ENCODE measurements around the gene TEX2. TPM values are rescaled to one million over a fixed set of nuclear protein-coding genes. Genes with fewer than 3 reads are reported as not detected.

Gene TEX2
- total and polyA plus RNA-seq, 2 of the 13 experiments (the other 11 are each of a cell fraction or from before 2014, with no cell fraction given) = 21.4 to 37.7 TPM

DNA sequence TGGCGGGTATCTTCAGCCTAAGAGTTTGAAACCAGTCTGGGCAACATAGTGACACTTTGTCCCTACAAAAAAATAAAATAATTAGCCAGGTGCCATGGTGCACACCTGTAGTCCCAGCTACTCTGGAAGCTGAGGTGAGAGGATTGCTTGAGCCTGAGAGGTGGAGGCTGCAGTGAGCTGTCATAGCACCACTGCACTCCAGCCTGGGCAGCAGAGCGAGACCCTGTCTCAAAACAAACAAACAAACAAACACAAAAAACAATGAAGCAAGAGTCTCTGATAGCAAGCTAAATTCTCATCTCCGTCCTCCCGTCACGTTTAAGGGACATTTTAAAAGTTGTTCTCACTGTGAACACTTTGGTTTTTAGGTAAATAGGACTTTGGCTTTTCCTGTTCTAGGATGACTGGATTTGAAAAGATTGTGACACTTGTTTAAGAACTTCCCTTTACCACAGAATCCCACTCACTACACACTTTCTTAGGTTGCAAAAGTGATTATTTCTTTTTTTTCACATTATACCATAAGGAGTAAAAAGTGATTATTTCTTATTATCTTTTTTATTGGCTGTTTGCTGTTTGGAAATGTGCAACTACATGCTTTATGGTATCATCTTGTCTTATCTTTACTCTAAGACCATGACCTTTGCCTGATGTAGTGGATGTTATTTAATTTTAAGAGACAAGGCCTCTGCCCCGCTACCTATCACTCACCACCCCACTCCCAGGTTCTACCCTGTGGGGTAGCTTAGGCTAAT lies 128.7 kb downstream of the TEX2 start (continued):
- TF ChIP-seq SNRNP70 (IDR thresholded peaks at IDR 0.05; ENCODE audit: low read depth, low read length) (no peak), ZFY (CRISPR knock-in tag; IDR thresholded peaks at IDR 0.05) (peak; percentile 34; the same call in 1 of the 2 replicates), SALL1 (CRISPR knock-in tag; IDR thresholded peaks at IDR 0.05) (peak; percentile 55; the same call in 1 of the 2 replicates), CREM (IDR thresholded peaks at IDR 0.05) (peak; percentile 55; the same call in 1 of the 2 replicates), CREM (CRISPR knock-in tag; IDR thresholded peaks at IDR 0.05) (no peak), TBX2 (CRISPR knock-in tag; IDR thresholded peaks at IDR 0.05; ENCODE audit: borderline replicate concordance) (peak; percentile 71; the same call in 1 of the 2 replicates), FOXP1 (IDR thresholded peaks at IDR 0.05) (peak; percentile 79), FOXP1 (CRISPR knock-in tag; IDR thresholded peaks at IDR 0.05) (peak; percentile 96), ZFP90 (CRISPR knock-in tag; IDR thresholded peaks at IDR 0.05; ENCODE audit: borderline replicate concordance) (0 out of 2 replicates have a peak, but pooled peaks have one; percentile 54), ZNF121 (CRISPR knock-in tag; IDR thresholded peaks at IDR 0.05) (peak; percentile 99), NFE2L1 (CRISPR knock-in tag; IDR thresholded peaks at IDR 0.05; ENCODE audit: borderline replicate concordance) (no peak), KLF12 (CRISPR knock-in tag; IDR thresholded peaks at IDR 0.05; ENCODE audit: borderline replicate concordance) (0 out of 2 replicates have a peak, but pooled peaks have one; percentile 65), KMT2B (CRISPR knock-in tag; IDR thresholded peaks at IDR 0.05) (0 out of 2 replicates have a peak, but pooled peaks have one; percentile 8), MED1 (CRISPR knock-in tag; IDR thresholded peaks at IDR 0.05) (peak; percentile 69), FUBP1 (CRISPR knock-in tag; IDR thresholded peaks at IDR 0.05; ENCODE audit: borderline replicate concordance) (no peak), CEBPG (CRISPR knock-in tag; IDR thresholded peaks at IDR 0.05) (peak; percentile 63), ZNF354B (CRISPR knock-in tag; IDR thresholded peaks at IDR 0.05) (no peak), GATAD2A (CRISPR knock-in tag; IDR thresholded peaks at IDR 0.05) (peak; percentile 84), SPEN (CRISPR knock-in tag; IDR thresholded peaks at IDR 0.05; ENCODE audit: low read depth) (no peak), ZNF232 (CRISPR knock-in tag; IDR thresholded peaks at IDR 0.05; ENCODE audit: borderline replicate concordance) (no peak), CREB1 (IDR thresholded peaks at IDR 0.05) (no peak), CREB1 (CRISPR knock-in tag; IDR thresholded peaks at IDR 0.05) (peak; percentile 42), POLR2G (IDR thresholded peaks at IDR 0.05; ENCODE audit: low read depth, low read length) (no peak), GFI1 (CRISPR knock-in tag; IDR thresholded peaks at IDR 0.05; ENCODE audit: borderline replicate concordance) (peak; percentile 46; the same call in 1 of the 2 replicates), ZBTB20 (CRISPR knock-in tag; IDR thresholded peaks at IDR 0.05; ENCODE audit: borderline replicate concordance, low read depth) (no peak; the same call in 1 of the 2 replicates)
- TF ChIP-seq, protein P1, sequence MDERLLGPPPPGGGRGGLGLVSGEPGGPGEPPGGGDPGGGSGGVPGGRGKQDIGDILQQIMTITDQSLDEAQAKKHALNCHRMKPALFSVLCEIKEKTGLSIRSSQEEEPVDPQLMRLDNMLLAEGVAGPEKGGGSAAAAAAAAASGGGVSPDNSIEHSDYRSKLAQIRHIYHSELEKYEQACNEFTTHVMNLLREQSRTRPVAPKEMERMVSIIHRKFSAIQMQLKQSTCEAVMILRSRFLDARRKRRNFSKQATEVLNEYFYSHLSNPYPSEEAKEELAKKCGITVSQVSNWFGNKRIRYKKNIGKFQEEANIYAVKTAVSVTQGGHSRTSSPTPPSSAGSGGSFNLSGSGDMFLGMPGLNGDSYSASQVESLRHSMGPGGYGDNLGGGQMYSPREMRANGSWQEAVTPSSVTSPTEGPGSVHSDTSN (CRISPR knock-in tag; IDR thresholded peaks at IDR 0.05) = no peak
- TF ChIP-seq, protein P2, sequence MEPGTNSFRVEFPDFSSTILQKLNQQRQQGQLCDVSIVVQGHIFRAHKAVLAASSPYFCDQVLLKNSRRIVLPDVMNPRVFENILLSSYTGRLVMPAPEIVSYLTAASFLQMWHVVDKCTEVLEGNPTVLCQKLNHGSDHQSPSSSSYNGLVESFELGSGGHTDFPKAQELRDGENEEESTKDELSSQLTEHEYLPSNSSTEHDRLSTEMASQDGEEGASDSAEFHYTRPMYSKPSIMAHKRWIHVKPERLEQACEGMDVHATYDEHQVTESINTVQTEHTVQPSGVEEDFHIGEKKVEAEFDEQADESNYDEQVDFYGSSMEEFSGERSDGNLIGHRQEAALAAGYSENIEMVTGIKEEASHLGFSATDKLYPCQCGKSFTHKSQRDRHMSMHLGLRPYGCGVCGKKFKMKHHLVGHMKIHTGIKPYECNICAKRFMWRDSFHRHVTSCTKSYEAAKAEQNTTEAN (CRISPR knock-in tag; conservative IDR thresholded peaks at IDR 0.05) = peak; percentile 78; the same call in 1 of the 2 replicates

Data from HepG2 (cell line).